T-cell (primary cell): Measurements from ENCODE around the gene LHX1. TPM values are rescaled to one million over a fixed set of nuclear protein-coding genes. Genes with fewer than 3 reads are reported as not detected.

Source experiments
- ATAC-seq, 4 experiments: fragments of 200-7000 bp in 3 of 4; fragments of 150-1000 bp in 1 of 4; cut with Tn5 transposase; replicated peaks in 1 of 4; 1 replicate in 3 of 4; 2 replicates in 1 of 4; pipeline ENCODE4 v1.10.0; 2021; ENCODE audit warnings: moderate library complexity in 3 of 4, mild to moderate bottlenecking in 2 of 4, moderate number of reproducible peaks in 1 of 4
- CTCF ChIA-PET, 2 donors: fragments of 300-600 bp; sonication (Branson Sonifier 250); formaldehyde crosslinking; loops; one replicate each; lab custom pipeline; 2022; ENCODE audit warnings: antibody characterized with exemption in 2 of 2; lab: Charles Lee
- POLR2A ChIA-PET, 2 donors: fragments of 300-600 bp; sonication (Branson Sonifier 250); formaldehyde crosslinking; loops; one replicate each; lab custom pipeline; 2022; ENCODE audit warnings: antibody characterized with exemption in 2 of 2; lab: Charles Lee
- DNase-seq, 35 experiments: peaks; one replicate each; pipeline versions ENCODE4 v3.0.0 to v3.0.0-alpha.2; 2013 to 2023
- H3K27ac ChIP-seq: one replicate; pipeline ENCODE4 v1.5.1; 2013; ENCODE audit warnings: low read length
- H3K27me3 ChIP-seq, 2 experiments: replicated peaks in 1 of 2; 1 replicate in 1 of 2; 2 replicates in 1 of 2; pipeline versions ENCODE4 v1.6.1 to v1.7.0; 2013; ENCODE audit warnings: low read length in 1 of 2, mixed read lengths in 1 of 2; ENCODE audit not compliant: control insufficient read depth in 2 of 2, insufficient read depth in 2 of 2; ENCODE audit errors: extremely low read depth in 1 of 2
- H3K36me3 ChIP-seq, 2 donors: 1 replicate in 1 of 2; 2 replicates in 1 of 2; pipeline versions ENCODE4 v1.6.1 to v1.7.0; 2013; ENCODE audit warnings: low read length in 1 of 2; ENCODE audit not compliant: control insufficient read depth in 2 of 2, insufficient read depth in 1 of 2; ENCODE audit errors: extremely low read depth in 1 of 2
- H3K4me1 ChIP-seq, 2 experiments: 1 replicate in 1 of 2; 2 replicates in 1 of 2; pipeline versions ENCODE4 v1.6.1 to v1.7.0; 2013; ENCODE audit warnings: low read length in 2 of 2, mixed read lengths in 1 of 2; ENCODE audit not compliant: insufficient read depth in 2 of 2, control insufficient read depth in 1 of 2; ENCODE audit errors: extremely low read depth in 1 of 2
- H3K4me3 ChIP-seq, 2 donors: 1 replicate in 1 of 2; 2 replicates in 1 of 2; pipeline versions ENCODE4 v1.5.1 to v1.7.0; 2013; ENCODE audit warnings: mild to moderate bottlenecking in 2 of 2, low read length in 1 of 2, moderate library complexity in 1 of 2; ENCODE audit not compliant: control insufficient read depth in 1 of 2; ENCODE audit errors: extremely low read depth in 1 of 2
- H3K9me3 ChIP-seq: 2 replicates; pipeline ENCODE4 v1.7.0; 2013
- H3K27ac Mint-ChIP-seq, 2 donors: one replicate each; pipeline ENCODE4 v1.8.0; 2020 to 2021; ENCODE audit warnings: mild to moderate bottlenecking in 2 of 2, mixed read lengths in 2 of 2
- H3K27me3 Mint-ChIP-seq, 2 donors: one replicate each; pipeline ENCODE4 v1.8.0; 2021 to 2022; ENCODE audit warnings: mixed read lengths in 2 of 2
- H3K36me3 Mint-ChIP-seq: one replicate; pipeline ENCODE4 v1.8.0; 2021; ENCODE audit warnings: mixed read lengths
- H3K4me1 Mint-ChIP-seq, 3 donors: one replicate each; pipeline ENCODE4 v1.8.0; 2020 to 2022; ENCODE audit warnings: mixed read lengths in 3 of 3, mild to moderate bottlenecking in 1 of 3
- H3K4me3 Mint-ChIP-seq, 3 donors: one replicate each; pipeline ENCODE4 v1.8.0; 2020 to 2022; ENCODE audit warnings: mild to moderate bottlenecking in 3 of 3, mixed read lengths in 3 of 3, moderate library complexity in 3 of 3
- H3K9me3 Mint-ChIP-seq, 3 donors: one replicate each; pipeline ENCODE4 v1.8.0; 2020 to 2022; ENCODE audit warnings: mixed read lengths in 3 of 3
- WGBS: methylation state at CpG from one replicate; pipeline ENCODE4 v1.1.5; 2013; ENCODE audit warnings: missing lambda C conversion rate; ENCODE audit not compliant: insufficient coverage; 5-methylcytosine and 5-hydroxymethylcytosine counted together
- total RNA-seq, 35 experiments: library from RNA in 6 of 35; stranded (reverse) in 6 of 35; fragments of 120-200 nt in 1 of 35; gene quantifications; one replicate each; pipeline versions ENCODE4 v1.2.1 to v1.2.4 and lab custom pipeline; 2013 to 2026

The LHX1 gene
- total RNA-seq, 5 donors from 2014 or later (not counting 1 experiment from before 2014, with no cell fraction given): not detected

- peak overlapping the region in 1 of 2 donors; percentile 57 for H3K27ac Mint-ChIP-seq
- H3K36me3 Mint-ChIP-seq: no peaks in the 10 kb centered on the region
- POLR2A ChIA-PET: no interaction called here
- ATAC-seq (no peak), DNase-seq (no peak)
- peaks cover 49 to 53% (median 52%) of the 10 kb centered on the region in 3 donors for H3K4me1 Mint-ChIP-seq
- WGBS: 14% methylated on average over 25 of the region's 52 CpGs
- H3K9me3 ChIP-seq: no peaks in the 10 kb centered on the region
- H3K4me1 ChIP-seq: peaks cover 21 to 76% of the 10 kb centered on the region in 2 experiments
- H3K27me3 Mint-ChIP-seq: peaks cover 63 to 83% of the 10 kb centered on the region in 2 donors
- H3K9me3 Mint-ChIP-seq: peaks cover 0 to 2% (median 0%) of the 10 kb centered on the region in 3 donors
- H3K27me3 ChIP-seq: peaks cover 25 to 81% of the 10 kb centered on the region in 2 experiments
- CTCF ChIA-PET: no interaction called here
- no peak overlapping the region for H3K27ac ChIP-seq
- H3K36me3 ChIP-seq: no peaks in the 10 kb centered on the region
- H3K4me3 Mint-ChIP-seq: peak overlapping the region in 1 of 3 donors; percentile 66
- no peak overlapping the region for H3K4me3 ChIP-seq
These were observed 3.3 kb downstream of the LHX1 start for GRCh38 chr17:36940313-36941264.

- Mint-ChIP-seq H3K4me3 (peak overlapping the region in 1 of 3 donors; percentile 66), H3K27me3 (peaks cover 62 to 84% of the 10 kb centered on the region in 2 donors), H3K36me3 (no peaks in the 10 kb centered on the region), H3K4me1 (peaks cover 46 to 50% (median 46%) of the 10 kb centered on the region in 3 donors), H3K27ac (peak overlapping the region in 1 of 2 donors; percentile 13), H3K9me3 (peaks cover 0 to 2% (median 0%) of the 10 kb centered on the region in 3 donors)
- 20% methylated on average over 8 of the region's 17 CpGs for WGBS
- Histone ChIP-seq H3K9me3 (no peaks in the 10 kb centered on the region), H3K27ac (no peak overlapping the region), H3K4me1 (peaks cover 15 to 71% of the 10 kb centered on the region in 2 experiments), H3K36me3 (no peaks in the 10 kb centered on the region), H3K4me3 (no peak overlapping the region), H3K27me3 (peaks cover 29 to 80% of the 10 kb centered on the region in 2 experiments)
- ChIA-PET CTCF (no interaction called here), POLR2A (no interaction called here)
- ATAC-seq (no peak), DNase-seq (peak in 1 of 35 experiments; percentile 8)
These were observed 4.2 kb downstream of the LHX1 start for GRCh38 chr17:36941265-36942010.

- no peak for DNase-seq
- 13% methylated on average over 54 of the region's 57 CpGs for WGBS
- H3K4me1 Mint-ChIP-seq: peaks cover 43 to 53% (median 44%) of the 10 kb centered on the region in 3 donors
- H3K27me3 Mint-ChIP-seq: peaks cover 69 to 85% of the 10 kb centered on the region in 2 donors
- no peaks in the 10 kb centered on the region for H3K36me3 ChIP-seq
- H3K27ac Mint-ChIP-seq: no peak overlapping the region
- no peaks in the 10 kb centered on the region for H3K36me3 Mint-ChIP-seq
- ChIA-PET CTCF (no interaction called here), POLR2A (no interaction called here)
- H3K27me3 ChIP-seq: peaks cover 31 to 80% of the 10 kb centered on the region in 2 experiments
- peaks cover 10 to 64% of the 10 kb centered on the region in 2 experiments for H3K4me1 ChIP-seq
- no peaks in the 10 kb centered on the region for H3K9me3 ChIP-seq
- H3K4me3 ChIP-seq: no peak overlapping the region
- no peak overlapping the region for H3K27ac ChIP-seq
- H3K4me3 Mint-ChIP-seq: peak overlapping the region in 1 of 3 donors; percentile 66
- no peak for ATAC-seq
- peaks cover 0 to 2% (median 0%) of the 10 kb centered on the region in 3 donors for H3K9me3 Mint-ChIP-seq
These were observed 4.8 kb downstream of the LHX1 start for GRCh38 chr17:36942019-36942599.

GRCh38 chr17:36942631-36943125 lies 5.4 kb downstream of the LHX1 start:
- Histone ChIP-seq H3K4me1 (peaks cover 6 to 61% of the 10 kb centered on the region in 2 experiments), H3K36me3 (no peaks in the 10 kb centered on the region), H3K27ac (no peak overlapping the region), H3K9me3 (no peaks in the 10 kb centered on the region), H3K4me3 (no peak overlapping the region), H3K27me3 (peaks cover 29 to 80% of the 10 kb centered on the region in 2 experiments)
- DNase-seq (peak in 5 of 35 experiments; percentile 1 to 52 (median 15)), ATAC-seq (peak in 1 of 4 experiments; percentile 30)
- POLR2A ChIA-PET: no interaction called here
- peaks cover 66 to 85% of the 10 kb centered on the region in 2 donors for H3K27me3 Mint-ChIP-seq
- CTCF ChIA-PET: no interaction called here
- H3K36me3 Mint-ChIP-seq: no peaks in the 10 kb centered on the region
- peak overlapping the region in 1 of 3 donors; percentile 66 for H3K4me3 Mint-ChIP-seq
- H3K27ac Mint-ChIP-seq: no peak overlapping the region
- 6% methylated on average over 54 of the region's 59 CpGs for WGBS
- peaks cover 0 to 2% (median 0%) of the 10 kb centered on the region in 3 donors for H3K9me3 Mint-ChIP-seq
- peaks cover 38 to 51% (median 39%) of the 10 kb centered on the region in 3 donors for H3K4me1 Mint-ChIP-seq

DNA sequence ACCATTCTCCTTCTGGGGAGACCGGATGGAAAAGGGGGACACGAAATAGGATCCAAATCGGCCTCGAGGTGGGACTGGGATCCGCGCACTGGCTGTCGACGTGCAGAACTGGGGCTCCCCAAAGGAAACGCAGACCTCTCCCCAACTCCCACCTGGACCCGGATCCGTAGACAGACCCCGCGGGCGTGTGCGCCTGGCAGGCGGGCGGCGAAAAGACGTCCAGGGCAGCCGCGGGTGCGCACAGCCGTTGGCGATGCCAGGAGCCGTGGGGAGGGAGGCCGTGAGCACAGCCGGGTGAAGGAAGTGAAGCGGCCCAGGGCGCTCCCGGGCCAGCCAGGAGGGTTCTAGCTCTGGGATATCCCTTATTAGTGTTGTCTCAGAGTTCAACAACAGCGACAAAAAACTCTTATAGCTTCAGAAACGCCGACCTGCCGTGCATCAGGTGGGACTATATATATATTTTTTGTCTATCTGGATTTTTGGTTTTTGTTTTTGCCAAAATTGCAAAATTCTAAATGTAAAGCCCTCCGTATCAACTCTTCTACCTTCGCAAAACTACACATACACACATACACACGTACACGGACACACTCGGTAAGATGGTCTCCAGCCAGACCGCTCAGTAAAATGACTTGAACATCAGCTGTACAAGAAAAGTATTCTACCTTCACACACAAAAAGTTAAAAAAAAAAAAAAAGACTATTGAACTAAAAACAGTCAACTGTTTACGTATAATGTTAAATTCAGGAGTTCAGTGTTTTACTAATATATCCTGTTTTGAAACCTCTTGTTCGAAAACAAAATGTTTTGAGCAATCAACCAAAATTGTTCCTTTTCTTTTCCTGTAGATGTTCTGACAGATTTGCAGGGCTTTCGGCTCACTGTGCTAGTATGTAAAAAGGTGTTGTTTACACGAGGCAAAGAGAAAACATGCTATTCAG lies 6.2 kb downstream of the LHX1 start:
- peaks cover 5 to 61% of the 10 kb centered on the region in 2 experiments for H3K4me1 ChIP-seq
- H3K36me3 Mint-ChIP-seq: no peaks in the 10 kb centered on the region
- H3K36me3 ChIP-seq: no peaks in the 10 kb centered on the region
- H3K27ac Mint-ChIP-seq: peak overlapping the region in 1 of 2 donors; percentile 25
- CTCF ChIA-PET: no interaction called here
- no peak overlapping the region for H3K27ac ChIP-seq
- WGBS: 14% methylated on average over 26 of the region's 44 CpGs
- no peaks in the 10 kb centered on the region for H3K9me3 ChIP-seq
- peaks cover 38 to 51% (median 40%) of the 10 kb centered on the region in 3 donors for H3K4me1 Mint-ChIP-seq
- peak overlapping the region in 1 of 2 donors; percentile 18 for H3K4me3 ChIP-seq
- peaks cover 60 to 79% of the 10 kb centered on the region in 2 donors for H3K27me3 Mint-ChIP-seq
- no peak for ATAC-seq
- peaks cover 29 to 73% of the 10 kb centered on the region in 2 experiments for H3K27me3 ChIP-seq
- DNase-seq: no peak
- POLR2A ChIA-PET: no interaction called here
- peaks cover 0 to 2% (median 0%) of the 10 kb centered on the region in 3 donors for H3K9me3 Mint-ChIP-seq
- H3K4me3 Mint-ChIP-seq: peak overlapping the region in 2 of 3 donors; percentile 11 to 39
